ENCODE measurements around the gene RNF126.

Gene RNF126

GRCh38 chr19:686589-687297 lies 23.7 kb upstream of the RNF126 start:
- Histone ChIP-seq H3K4me1 (ENCODE audit: control extremely low read depth in 1 of 4, control insufficient read depth in 4 of 4, insufficient read depth in 4 of 4, low read length in 3 of 4) (peaks cover 0 to 3% (median 1%) of the 10 kb centered on the region in 4 experiments), H3K27ac (ENCODE audit: insufficient read depth in 1 of 2, low read depth in 1 of 2, low read length in 2 of 2, poor library complexity in 1 of 2, severe bottlenecking in 2 of 2) (no peak overlapping the region), H3K9me3 (ENCODE audit: control extremely low read depth in 1 of 5, control insufficient read depth in 4 of 5, insufficient read depth in 2 of 5, low read depth in 1 of 5, low read length in 4 of 5) (no peaks in the 10 kb centered on the region), H3K4me3 (ENCODE audit: control insufficient read depth in 1 of 7, extremely low read depth in 1 of 7, insufficient read depth in 4 of 7, low read depth in 2 of 7, low read length in 6 of 7) (no peak overlapping the region), H3K27me3 (replicated peaks in 2 of 5; ENCODE audit: control insufficient read depth in 4 of 5, insufficient read depth in 5 of 5, low read length in 4 of 5) (no peaks in the 10 kb centered on the region), H3K36me3 (ENCODE audit: control insufficient read depth in 4 of 4, insufficient read depth in 4 of 4, low read length in 3 of 4) (peaks cover 0 to 63% (median 43%) of the 10 kb centered on the region in 4 experiments)
- CTCF ChIA-PET: interaction anchor here (1.0 kb wide), 1 partner anchor 17 kb away, joined by 4 read pairs; no protein-coding TSS in a partner anchor
- DNase-seq: no peak
- POLR2A ChIA-PET: interaction anchor here (0.9 to 2.1 kb wide), 2 partner anchors 13 to 16 kb away, joined by 4 to 6 read pairs; no protein-coding TSS in a partner anchor
- WGBS (ENCODE audit: insufficient coverage): 91% methylated on average over 15 of the region's 17 CpGs

GRCh38 chr19:685454-685931 lies 22.5 kb upstream of the RNF126 start:
- CTCF ChIA-PET: no interaction called here
- POLR2A ChIA-PET: no interaction called here
- H3K27ac ChIP-seq (ENCODE audit: insufficient read depth in 1 of 2, low read depth in 1 of 2, low read length in 2 of 2, poor library complexity in 1 of 2, severe bottlenecking in 2 of 2): no peak overlapping the region
- WGBS (ENCODE audit: insufficient coverage): 94% methylated on average over 18 of the region's 31 CpGs
- DNase-seq: no peak
- no peaks in the 10 kb centered on the region for H3K27me3 ChIP-seq (replicated peaks in 2 of 5; ENCODE audit: control insufficient read depth in 4 of 5, insufficient read depth in 5 of 5, low read length in 4 of 5)
- no peaks in the 10 kb centered on the region for H3K9me3 ChIP-seq (ENCODE audit: control extremely low read depth in 1 of 5, control insufficient read depth in 4 of 5, insufficient read depth in 2 of 5, low read depth in 1 of 5, low read length in 4 of 5)
- no peak overlapping the region for H3K4me3 ChIP-seq (ENCODE audit: control insufficient read depth in 1 of 7, extremely low read depth in 1 of 7, insufficient read depth in 4 of 7, low read depth in 2 of 7, low read length in 6 of 7)
- peaks cover 0 to 11% (median 8%) of the 10 kb centered on the region in 4 experiments for H3K4me1 ChIP-seq (ENCODE audit: control extremely low read depth in 1 of 4, control insufficient read depth in 4 of 4, insufficient read depth in 4 of 4, low read length in 3 of 4)
- H3K36me3 ChIP-seq (ENCODE audit: control insufficient read depth in 4 of 4, insufficient read depth in 4 of 4, low read length in 3 of 4): peaks cover 0 to 51% (median 35%) of the 10 kb centered on the region in 4 experiments

DNA sequence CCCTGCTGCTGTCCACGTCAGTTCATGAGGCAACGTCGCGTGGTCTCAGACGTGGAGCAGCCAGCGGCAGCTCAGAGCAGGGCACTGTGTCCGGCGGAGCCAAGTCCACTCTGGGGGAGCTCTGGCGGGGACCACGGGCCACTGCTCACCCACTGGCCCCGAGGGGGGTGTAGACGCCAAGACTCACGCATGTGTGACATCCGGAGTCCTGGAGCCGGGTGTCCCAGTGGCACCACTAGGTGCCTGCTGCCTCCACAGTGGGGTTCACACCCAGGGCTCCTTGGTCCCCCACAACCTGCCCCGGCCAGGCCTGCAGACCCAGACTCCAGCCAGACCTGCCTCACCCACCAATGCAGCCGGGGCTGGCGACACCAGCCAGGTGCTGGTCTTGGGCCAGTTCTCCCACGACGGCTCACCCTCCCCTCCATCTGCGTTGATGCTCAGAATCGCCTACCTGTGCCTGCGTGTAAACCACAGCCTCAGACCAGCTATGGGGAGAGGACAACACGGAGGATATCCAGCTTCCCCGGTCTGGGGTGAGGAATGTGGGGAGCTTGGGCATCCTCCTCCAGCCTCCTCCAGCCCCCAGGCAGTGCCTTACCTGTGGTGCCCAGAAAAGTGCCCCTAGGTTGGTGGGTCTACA lies 19.8 kb upstream of the RNF126 start:
- 93% methylated on average over 23 of the region's 25 CpGs for WGBS (ENCODE audit: insufficient coverage)
- H3K27me3 ChIP-seq (replicated peaks in 2 of 5; ENCODE audit: control insufficient read depth in 4 of 5, insufficient read depth in 5 of 5, low read length in 4 of 5): peaks cover 0 to 3% (median 0%) of the 10 kb centered on the region in 5 experiments
- H3K27ac ChIP-seq (ENCODE audit: insufficient read depth in 1 of 2, low read depth in 1 of 2, low read length in 2 of 2, poor library complexity in 1 of 2, severe bottlenecking in 2 of 2): no peak overlapping the region
- ChIA-PET POLR2A (interaction anchor here (0.8 to 2.0 kb wide), 2 partner anchors 11 to 21 kb away, joined by 3 to 6 read pairs; no protein-coding TSS in a partner anchor), CTCF (no interaction called here)
- H3K4me3 ChIP-seq (ENCODE audit: control insufficient read depth in 1 of 7, extremely low read depth in 1 of 7, insufficient read depth in 4 of 7, low read depth in 2 of 7, low read length in 6 of 7): no peak overlapping the region
- peaks cover 0 to 28% (median 20%) of the 10 kb centered on the region in 4 experiments for H3K36me3 ChIP-seq (ENCODE audit: control insufficient read depth in 4 of 4, insufficient read depth in 4 of 4, low read length in 3 of 4)
- no peaks in the 10 kb centered on the region for H3K9me3 ChIP-seq (ENCODE audit: control extremely low read depth in 1 of 5, control insufficient read depth in 4 of 5, insufficient read depth in 2 of 5, low read depth in 1 of 5, low read length in 4 of 5)
- DNase-seq: no peak
- peaks cover 0 to 21% (median 19%) of the 10 kb centered on the region in 4 experiments for H3K4me1 ChIP-seq (ENCODE audit: control extremely low read depth in 1 of 4, control insufficient read depth in 4 of 4, insufficient read depth in 4 of 4, low read length in 3 of 4)

- ChIA-PET CTCF (interaction anchor here (0.7 to 1.5 kb wide), 5 partner anchors 12 to 27 kb away, joined by 3 to 8 read pairs (median 5); partner anchors contain the start of genes PALM and PRSS57), POLR2A (interaction anchor here (1.4 to 2.6 kb wide), 4 partner anchors 11 to 22 kb away, joined by 8 to 20 read pairs (median 14); partner anchors contain the start of gene PRSS57)
- Histone ChIP-seq H3K4me1 (ENCODE audit: control extremely low read depth in 1 of 4, control insufficient read depth in 4 of 4, insufficient read depth in 4 of 4, low read length in 3 of 4) (peaks cover 0 to 27% (median 24%) of the 10 kb centered on the region in 4 experiments), H3K9me3 (ENCODE audit: control extremely low read depth in 1 of 5, control insufficient read depth in 4 of 5, insufficient read depth in 2 of 5, low read depth in 1 of 5, low read length in 4 of 5) (no peaks in the 10 kb centered on the region), H3K4me3 (ENCODE audit: control insufficient read depth in 1 of 7, extremely low read depth in 1 of 7, insufficient read depth in 4 of 7, low read depth in 2 of 7, low read length in 6 of 7) (peak overlapping the region in 4 of 7 experiments; percentile 21 to 84 (median 68)), H3K27ac (ENCODE audit: insufficient read depth in 1 of 2, low read depth in 1 of 2, low read length in 2 of 2, poor library complexity in 1 of 2, severe bottlenecking in 2 of 2) (peak overlapping the region; percentile 66 to 88), H3K27me3 (replicated peaks in 2 of 5; ENCODE audit: control insufficient read depth in 4 of 5, insufficient read depth in 5 of 5, low read length in 4 of 5) (peaks cover 0 to 16% (median 3%) of the 10 kb centered on the region in 5 experiments), H3K36me3 (ENCODE audit: control insufficient read depth in 4 of 4, insufficient read depth in 4 of 4, low read length in 3 of 4) (peaks cover 0 to 16% (median 10%) of the 10 kb centered on the region in 4 experiments)
- WGBS (ENCODE audit: insufficient coverage): 7% methylated on average over 41 of the region's 54 CpGs
- DNase-seq: peak; percentile 94 to 99 (median 97)
These were observed 18.3 kb upstream of the RNF126 start for GRCh38 chr19:681029-682019.

- ChIA-PET POLR2A (interaction anchor here (1.0 to 2.6 kb wide), 5 partner anchors 11 to 23 kb away, joined by 4 to 20 read pairs (median 9); partner anchors contain the start of gene PRSS57), CTCF (interaction anchor here (0.7 to 2.0 kb wide), 8 partner anchors 11 to 103 kb away, joined by 3 to 16 read pairs (median 4); partner anchors contain the start of genes PALM and PRSS57)
- Histone ChIP-seq H3K4me3 (ENCODE audit: control insufficient read depth in 1 of 7, extremely low read depth in 1 of 7, insufficient read depth in 4 of 7, low read depth in 2 of 7, low read length in 6 of 7) (peak overlapping the region; percentile 30 to 84 (median 70)), H3K27me3 (replicated peaks in 2 of 5; ENCODE audit: control insufficient read depth in 4 of 5, insufficient read depth in 5 of 5, low read length in 4 of 5) (peaks cover 0 to 24% (median 7%) of the 10 kb centered on the region in 5 experiments), H3K36me3 (ENCODE audit: control insufficient read depth in 4 of 4, insufficient read depth in 4 of 4, low read length in 3 of 4) (peaks cover 0 to 7% (median 4%) of the 10 kb centered on the region in 4 experiments), H3K27ac (ENCODE audit: insufficient read depth in 1 of 2, low read depth in 1 of 2, low read length in 2 of 2, poor library complexity in 1 of 2, severe bottlenecking in 2 of 2) (peak overlapping the region; percentile 58 to 88), H3K4me1 (ENCODE audit: control extremely low read depth in 1 of 4, control insufficient read depth in 4 of 4, insufficient read depth in 4 of 4, low read length in 3 of 4) (peaks cover 0 to 33% (median 26%) of the 10 kb centered on the region in 4 experiments), H3K9me3 (ENCODE audit: control extremely low read depth in 1 of 5, control insufficient read depth in 4 of 5, insufficient read depth in 2 of 5, low read depth in 1 of 5, low read length in 4 of 5) (no peaks in the 10 kb centered on the region)
- peak; percentile 98 to 99 (median 99) for DNase-seq
- WGBS (ENCODE audit: insufficient coverage): under 1% methylated on average over 51 of the region's 70 CpGs
These were observed 17.4 kb upstream of the RNF126 start for GRCh38 chr19:680287-681028.
